Hindlimb muscle (tissue), 1 donor: ENCODE results near the gene FOXK1. TPM values are rescaled to one million over a fixed set of nuclear protein-coding genes. Genes with fewer than 3 reads are reported as not detected.

Experiments
- polyA plus RNA-seq: library from polyadenylated mRNA; unstranded; fragments of 120-200 nt; gene quantifications from one replicate; pipeline ENCODE4 v1.2.1, GENCODE V29; 2013; ENCODE audit not compliant: insufficient read length

FOXK1 gene
- polyA plus RNA-seq, 1 donor: 25.6 TPM

Other genes starting within 250 kb of the FOXK1 start
- gene AP5Z1, start 93.3 kb downstream of the FOXK1 start, polyA plus RNA-seq: 20.0 TPM
- 0.04 TPM for gene PAPOLB, start 179.7 kb downstream of the FOXK1 start, polyA plus RNA-seq
- gene RADIL, start 201.4 kb downstream of the FOXK1 start, polyA plus RNA-seq: 3.7 TPM